ENCODE data around the gene BEST2. TPM values are rescaled to one million over a fixed set of nuclear protein-coding genes. Genes with fewer than 3 reads are reported as not detected.

The BEST2 gene
- total RNA-seq, 1 donor from 2014 or later, result not detected

DNA sequence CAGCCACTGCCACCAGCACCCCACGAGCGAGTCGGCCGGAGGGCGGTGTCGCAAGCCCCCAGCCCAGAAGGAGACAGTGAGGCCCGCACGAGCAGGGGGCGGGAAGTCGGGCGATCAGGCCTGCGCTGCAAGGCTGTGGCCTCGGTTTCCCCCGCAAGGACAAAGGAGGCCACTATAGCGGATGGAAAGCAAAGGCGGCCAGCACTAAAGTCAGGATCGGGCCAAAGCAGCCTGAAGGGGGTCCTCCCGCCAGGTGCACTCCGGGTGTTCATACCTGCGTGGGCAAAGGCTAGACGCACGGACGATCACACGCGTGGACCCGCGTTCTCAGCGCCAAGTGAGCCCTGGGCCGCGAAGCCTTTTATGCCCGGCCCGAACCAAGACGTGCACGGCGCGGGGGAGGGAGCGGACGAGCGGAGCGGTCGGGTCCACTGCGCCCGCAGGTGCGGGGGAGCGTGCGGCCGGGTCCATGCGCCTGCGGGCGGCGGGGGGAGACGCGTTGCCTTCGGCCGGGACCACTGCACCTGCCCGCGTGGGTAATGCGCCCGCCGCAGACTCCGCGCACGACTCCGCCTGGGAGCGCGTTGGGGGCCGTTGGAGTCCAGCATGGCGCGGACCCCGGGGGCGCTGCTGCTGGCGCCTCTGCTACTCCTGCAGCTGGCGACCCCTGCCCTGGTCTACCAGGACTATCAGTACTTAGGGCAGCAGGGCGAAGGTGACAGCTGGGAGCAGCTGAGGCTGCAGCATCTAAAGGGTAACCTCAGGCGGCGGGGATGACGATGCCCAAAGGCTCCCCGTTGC, 50.1 kb downstream of the BEST2 start, which contains the start of the genes PRDX2 and THSD8:
Gene PRDX2, minus strand, starts transcription at position 335 of the 801 bp plus-strand sequence. CDS start 539 bp downstream, outside the sequence.
Gene THSD8, plus strand, starts transcription at position 604 of the 801 bp plus-strand sequence. Its CDS starts 3 bp downstream, at position 607.
- peak; percentile 73 for ATAC-seq

DNA sequence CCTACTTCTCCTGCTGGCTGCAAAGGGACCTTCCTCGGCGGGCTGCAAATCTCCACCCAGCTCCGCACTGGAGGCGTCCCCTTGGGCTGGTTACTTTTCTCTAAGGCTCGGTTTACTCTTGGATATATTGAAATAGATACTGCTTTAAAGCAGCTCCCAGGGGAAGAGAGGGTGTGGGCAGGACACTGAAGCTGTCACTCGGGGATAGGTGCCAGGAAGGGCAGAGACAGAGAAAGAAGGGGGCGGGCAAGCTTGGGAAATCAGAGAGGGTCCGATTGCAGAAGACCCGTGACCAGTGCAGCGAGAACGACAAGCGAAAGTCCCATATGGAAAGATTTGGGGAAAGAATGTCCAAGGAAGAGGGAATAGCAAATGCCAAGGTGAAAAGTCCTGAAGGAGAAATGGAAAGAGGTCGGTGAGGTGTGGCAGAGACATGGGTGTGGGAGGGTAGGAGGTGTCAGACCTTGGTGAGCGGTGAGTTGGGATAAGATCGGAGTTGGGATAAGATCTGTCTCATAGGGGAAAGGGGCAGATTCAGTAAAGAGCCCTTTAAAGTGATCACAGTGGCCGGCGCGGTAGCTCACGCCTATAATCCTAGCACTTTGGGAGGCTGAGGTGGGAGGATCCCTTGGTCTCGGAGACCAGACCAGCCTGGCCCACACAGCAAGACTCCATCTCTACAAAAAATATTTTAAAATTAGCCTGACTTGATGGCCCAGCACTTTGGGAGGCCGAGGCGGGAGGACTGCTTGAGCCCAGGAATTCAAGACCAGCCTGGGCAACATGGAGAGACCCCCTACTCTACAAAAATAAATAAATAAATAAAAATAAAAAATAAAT, 50.9 kb downstream of the BEST2 start:
- no peak for ATAC-seq

DNA sequence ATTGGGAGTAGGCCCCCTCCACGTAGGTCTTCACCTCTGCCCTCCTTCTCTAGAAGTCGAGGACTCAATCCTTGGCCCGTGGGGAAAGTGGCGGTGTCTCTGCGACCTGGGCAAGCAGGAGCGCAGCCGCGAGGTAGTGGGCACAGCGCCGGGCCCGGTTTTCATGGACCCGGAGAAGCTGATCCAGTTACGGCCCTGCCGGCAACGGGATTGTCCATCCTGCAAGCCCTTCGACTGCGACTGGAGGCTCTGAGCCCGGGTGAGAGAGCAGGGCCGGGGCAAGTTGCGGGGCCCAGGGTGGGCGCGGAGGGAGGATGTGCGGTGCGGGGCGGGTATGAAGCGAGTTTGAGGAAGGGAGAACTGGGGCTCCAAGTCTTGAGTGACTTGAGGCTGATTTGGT, 52.5 kb downstream of the BEST2 start:
- ATAC-seq, result no peak

DNA sequence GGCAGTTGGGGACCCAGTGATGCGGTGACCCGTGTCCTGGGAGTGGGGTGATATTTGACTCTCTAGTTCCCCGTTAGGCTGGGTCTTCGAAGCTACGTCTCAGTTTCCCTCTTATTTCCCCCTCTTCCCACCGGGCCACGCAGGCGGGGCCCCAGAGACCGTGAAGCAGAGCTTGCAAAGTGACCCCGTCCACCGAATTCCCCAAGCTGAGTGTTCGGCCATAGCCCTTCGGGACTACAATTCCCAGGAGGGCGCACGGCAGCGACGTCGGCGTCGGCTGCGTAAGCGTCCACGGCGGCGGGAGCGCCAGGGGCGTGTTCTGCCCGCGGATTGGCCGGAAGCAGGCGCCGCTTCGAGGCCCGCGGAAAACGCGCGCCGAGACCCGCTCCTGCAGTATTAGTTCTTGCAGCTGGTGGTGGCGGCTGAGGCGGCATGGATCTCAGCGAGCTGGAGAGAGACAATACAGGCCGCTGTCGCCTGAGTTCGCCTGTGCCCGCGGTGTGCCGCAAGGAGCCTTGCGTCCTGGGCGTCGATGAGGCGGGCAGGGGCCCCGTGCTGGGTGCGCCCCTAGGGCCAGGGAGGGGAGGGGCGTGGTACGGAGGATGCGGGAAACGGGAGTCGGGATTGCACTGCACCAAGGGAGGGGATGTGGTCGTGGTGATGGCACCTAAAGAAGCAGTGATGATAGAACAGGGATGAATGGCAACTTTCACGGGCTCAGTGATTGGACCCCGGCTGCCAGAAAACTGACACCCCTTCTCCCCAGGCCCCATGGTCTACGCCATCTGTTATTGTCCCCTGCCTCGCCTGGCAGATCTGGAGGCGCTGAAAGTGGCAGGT, 54.9 kb downstream of the BEST2 start, which contains the start of gene RNASEH2A:
Gene RNASEH2A, plus strand, starts transcription at position 343 of the 840 bp plus-strand sequence. Its CDS starts 90 bp downstream, at position 433.
- peak; percentile 78 for ATAC-seq

Other genes starting within 250 kb of the BEST2 start
- 4.1 TPM for gene ZNF564, start 200.3 kb upstream of the BEST2 start, total RNA-seq
- gene ZNF490, start 141.0 kb upstream of the BEST2 start, total RNA-seq, result 5.2 TPM
- gene ZNF791, start 140.9 kb upstream of the BEST2 start, total RNA-seq, result 14.7 TPM
- gene MAN2B1, start 85.0 kb upstream of the BEST2 start, total RNA-seq, result 29.0 TPM
- gene WDR83, start 85.0 kb upstream of the BEST2 start, total RNA-seq, result 4.0 TPM
- gene DHPS, start 69.9 kb upstream of the BEST2 start, total RNA-seq, result 34.1 TPM
- not detected for gene GNG14, start 63.8 kb upstream of the BEST2 start, total RNA-seq
- gene FBXW9, start 55.2 kb upstream of the BEST2 start, total RNA-seq, result 11.1 TPM
- 36.0 TPM for gene TNPO2, start 27.9 kb upstream of the BEST2 start, total RNA-seq
- gene TRIR, start 17.1 kb upstream of the BEST2 start, total RNA-seq, result 122 TPM
- gene GET3, start 14.3 kb upstream of the BEST2 start, total RNA-seq, result 60.9 TPM
- gene HOOK2, start 23.8 kb downstream of the BEST2 start, total RNA-seq, result 38.2 TPM
- gene JUNB, start 39.7 kb downstream of the BEST2 start, total RNA-seq, result 267 TPM
- gene PRDX2, start 50.0 kb downstream of the BEST2 start, total RNA-seq, result 304 TPM
- gene THSD8, start 50.3 kb downstream of the BEST2 start, total RNA-seq, result 9.7 TPM
- 20.0 TPM for gene RNASEH2A, start 54.8 kb downstream of the BEST2 start, total RNA-seq
- not detected for gene RTBDN, start 82.8 kb downstream of the BEST2 start, total RNA-seq
- not detected for gene MAST1, start 86.7 kb downstream of the BEST2 start, total RNA-seq
- 22.5 TPM for gene DNASE2, start 129.7 kb downstream of the BEST2 start, total RNA-seq
- not detected for gene KLF1, start 135.4 kb downstream of the BEST2 start, total RNA-seq
- gene GCDH, start 139.4 kb downstream of the BEST2 start, total RNA-seq, result 16.1 TPM
- 0.56 TPM for gene SYCE2, start 167.5 kb downstream of the BEST2 start, total RNA-seq
- gene FARSA, start 181.9 kb downstream of the BEST2 start, total RNA-seq, result 46.6 TPM
- 586 TPM for gene CALR, start 186.8 kb downstream of the BEST2 start, total RNA-seq
- 65.6 TPM for gene RAD23A, start 194.1 kb downstream of the BEST2 start, total RNA-seq
- 20.7 TPM for gene GADD45GIP1, start 205.4 kb downstream of the BEST2 start, total RNA-seq
- gene DAND5, start 217.8 kb downstream of the BEST2 start, total RNA-seq, result not detected
- gene NFIX, start 243.7 kb downstream of the BEST2 start, total RNA-seq, result 101 TPM

Data from esophagus mucosa (tissue), 1 donor.